Sciatic nerve (tissue), 2 donors: ENCODE measurements around the gene CRB1. TPM values are rescaled to one million over a fixed set of nuclear protein-coding genes. Genes with fewer than 3 reads are reported as not detected.

Experiments used
- ATAC-seq: fragments of 200-7000 bp; cut with Tn5 transposase; one replicate; pipeline ENCODE4 v1.9.1; 2020; ENCODE audit warnings: mild to moderate bottlenecking, moderate library complexity
- DNase-seq: peaks from one replicate; pipeline ENCODE4 v3.0.0-alpha.2; 2020; ENCODE audit warnings: low spot score
- intact Hi-C: fragments of 100-400 bp; cut with DNase I; formaldehyde crosslinking; loops from one replicate; pipeline ENCODE4 v1.14.2; 2022
- total RNA-seq: library from RNA; stranded (reverse); fragmentation: NEBNext Ultra II Directional; extraction: Animal tissue kit (Norgen Biotek cat#: 25700); gene quantifications from one replicate; pipeline ENCODE4 v1.2.1, GENCODE V29; 2021
- donor health status: DM: no; HTN: no; CAD: no.
- donor health status: DM: no; HTN: no; CAD: no.

Gene CRB1
- total RNA-seq, 1 donor from 2014 or later: 0.94 TPM

GRCh38 chr1:197438010-197438790, 170.1 kb downstream of the CRB1 start:
- intact Hi-C loops: no loop called here
- DNase-seq (no peak), ATAC-seq (no peak)

GRCh38 chr1:197439708-197440280, 171.7 kb downstream of the CRB1 start:
- intact Hi-C loops: no loop called here
- DNase-seq (no peak), ATAC-seq (no peak)

GRCh38 chr1:197440715-197441114, 172.7 kb downstream of the CRB1 start:
- DNase-seq: no peak
- ATAC-seq: peak; percentile 48
- intact Hi-C loops: no loop called here

GRCh38 chr1:197441999-197442414, 174.0 kb downstream of the CRB1 start:
- ATAC-seq (peak; percentile 93), DNase-seq (peak; percentile 59)
- intact Hi-C loops: no loop called here

GRCh38 chr1:197444755-197445154, 176.7 kb downstream of the CRB1 start:
- ATAC-seq: no peak
- intact Hi-C loops: no loop called here
- DNase-seq: no peak

- intact Hi-C loops: no loop called here
- no peak for ATAC-seq
- DNase-seq: no peak
Measured at GRCh38 chr1:197448121-197448779, 180.2 kb downstream of the CRB1 start.

GRCh38 chr1:197451381-197451780, 183.3 kb downstream of the CRB1 start:
- no peak for ATAC-seq
- intact Hi-C loops: no loop called here
- DNase-seq: no peak

GRCh38 chr1:197453376-197454058, 185.5 kb downstream of the CRB1 start:
- ATAC-seq (no peak), DNase-seq (no peak)
- intact Hi-C loops: no loop called here

GRCh38 chr1:197462539-197462938, 194.5 kb downstream of the CRB1 start:
- ATAC-seq: no peak
- intact Hi-C loops: no loop called here
- DNase-seq: no peak

GRCh38 chr1:197463142-197463541, 195.1 kb downstream of the CRB1 start:
- intact Hi-C loops: no loop called here
- DNase-seq (no peak), ATAC-seq (no peak)

- no peak for DNase-seq
- ATAC-seq: peak; percentile 96
- intact Hi-C loops: no loop called here
Measured at GRCh38 chr1:197464044-197464443, 196.0 kb downstream of the CRB1 start.

GRCh38 chr1:197465528-197466327, 197.7 kb downstream of the CRB1 start:
- intact Hi-C loops: no loop called here
- ATAC-seq (no peak), DNase-seq (no peak)

- intact Hi-C loops: no loop called here
- no peak for ATAC-seq
- DNase-seq: no peak
Measured at GRCh38 chr1:197466813-197467212, 198.8 kb downstream of the CRB1 start.

GRCh38 chr1:197467881-197468280, 199.8 kb downstream of the CRB1 start:
- DNase-seq: no peak
- intact Hi-C loops: no loop called here
- ATAC-seq: no peak

GRCh38 chr1:197468543-197469175, 200.6 kb downstream of the CRB1 start:
- intact Hi-C loops: no loop called here

GRCh38 chr1:197469620-197470210, 201.7 kb downstream of the CRB1 start:
- no peak for DNase-seq
- intact Hi-C loops: no loop called here
- ATAC-seq: no peak

More at GRCh38 chr1:197468543-197469175, 200.6 kb downstream of the CRB1 start:
- no peak for DNase-seq
- ATAC-seq: no peak

- intact Hi-C loops: no loop called here
- no peak for DNase-seq
- ATAC-seq: no peak
Measured at GRCh38 chr1:197470330-197470729, 202.3 kb downstream of the CRB1 start.
